GM19099 (cell line): Measurements from ENCODE around the gene THTPA.
A peak's percentile ranks its signal among the peaks of the same experiment; 100 is the strongest.

Source experiments
- POLR2A ChIP-seq: IDR thresholded peaks from 3 replicates; pipeline ENCODE4 v1.6.1; 2011; ENCODE audit warnings: low read depth; ENCODE audit not compliant: insufficient read length; ENCODE audit errors: extremely low read depth

THTPA gene

GRCh38 chr14:23605931-23606585 is 50.0 kb downstream of the THTPA start:
- TF ChIP-seq POLR2A: peak; percentile 32

- no peak for TF ChIP-seq POLR2A
Measured at GRCh38 chr14:23608454-23608853, 52.4 kb downstream of the THTPA start.

GRCh38 chr14:23609001-23609400 is 52.9 kb downstream of the THTPA start:
- no peak for TF ChIP-seq POLR2A
